NK-92 (cell line): Measurements from ENCODE around the gene IL12B.
"Not testable (repeated sequence)": the region's sequence is repeated elsewhere in the genome, so short reads cannot be mapped to it uniquely, and the experiment has no call there.

ENCODE experiments used
- DNase-seq: peaks from one replicate; lab custom pipeline; 2025; ENCODE audit not compliant: unreplicated experiment; lab: John Stamatoyannopoulos, UW

IL12B gene

GRCh38 chr5:159330131-159330800 lies at the start of gene IL12B:
Gene IL12B, minus strand, starts transcription at chr5:159330487. Its CDS starts 3,705 bp downstream, at chr5:159326782.
- no peak for DNase-seq

- no peak for DNase-seq
Measured at GRCh38 chr5:159377653-159378052, 47.4 kb upstream of the IL12B start.

GRCh38 chr5:159367866-159368265 lies 37.6 kb upstream of the IL12B start:
- DNase-seq: not testable (repeated sequence)

GRCh38 chr5:159366776-159367175 lies 36.5 kb upstream of the IL12B start:
- DNase-seq: not testable (repeated sequence)

GRCh38 chr5:159362220-159362619 lies 31.9 kb upstream of the IL12B start:
- DNase-seq: no peak

GRCh38 chr5:159359871-159360270 lies 29.6 kb upstream of the IL12B start:
- not testable (repeated sequence) for DNase-seq

GRCh38 chr5:159359408-159359807 lies 29.1 kb upstream of the IL12B start:
- no peak for DNase-seq

- DNase-seq: no peak
Measured at GRCh38 chr5:159353661-159354252, 23.5 kb upstream of the IL12B start.

- not testable (repeated sequence) for DNase-seq
Measured at GRCh38 chr5:159350644-159351043, 20.4 kb upstream of the IL12B start.

- DNase-seq: not testable (repeated sequence)
Measured at GRCh38 chr5:159350216-159350615, 19.9 kb upstream of the IL12B start.

- no peak for DNase-seq
Measured at GRCh38 chr5:159345861-159346260, 15.6 kb upstream of the IL12B start.

GRCh38 chr5:159345336-159345735 lies 15.0 kb upstream of the IL12B start:
- no peak for DNase-seq

GRCh38 chr5:159343295-159344094 lies 13.2 kb upstream of the IL12B start:
- DNase-seq: no peak

- DNase-seq: no peak
Measured at GRCh38 chr5:159342840-159343239, 12.6 kb upstream of the IL12B start.

- DNase-seq: no peak
Measured at GRCh38 chr5:159341906-159342310, 11.6 kb upstream of the IL12B start.

- no peak for DNase-seq
Measured at GRCh38 chr5:159341145-159341544, 10.9 kb upstream of the IL12B start.

- no peak for DNase-seq
Measured at GRCh38 chr5:159340511-159340910, 10.2 kb upstream of the IL12B start.

- DNase-seq: no peak
Measured at GRCh38 chr5:159339460-159339859, 9.2 kb upstream of the IL12B start.

GRCh38 chr5:159338118-159338517 lies 7.8 kb upstream of the IL12B start:
- DNase-seq: no peak

- DNase-seq: no peak
Measured at GRCh38 chr5:159337016-159337955, 7.0 kb upstream of the IL12B start.

GRCh38 chr5:159336586-159336985 lies 6.3 kb upstream of the IL12B start:
- no peak for DNase-seq
